Endothelial cell of umbilical vein (primary cell): ENCODE data around the gene PIP4K2B. TPM values are rescaled to one million over a fixed set of nuclear protein-coding genes. Genes with fewer than 3 reads are reported as not detected.

Experiments used
- BruUV-seq: library from RNA; stranded (reverse); fragments of 400-500 nt; replicated peaks from 2 replicates; lab custom pipeline; 2021; lab: Mats Ljungman, UMichigan
- CTCF ChIA-PET: fragments of 300-600, 350-600 bp; sonication (Branson Sonifier 250); formaldehyde crosslinking; loops from one replicate; lab custom pipeline; 2021; ENCODE audit warnings: antibody characterized with exemption, inconsistent platforms; lab: Charles Lee
- POLR2A ChIA-PET: fragments of 300-600, 350-600 bp; sonication (Branson Sonifier 250); formaldehyde crosslinking; loops from one replicate; lab custom pipeline; 2021; ENCODE audit warnings: antibody characterized with exemption, inconsistent platforms; lab: Charles Lee
- DNase-seq: peaks from one replicate; pipeline ENCODE4 v3.0.0-alpha.2; 2011; ENCODE audit warnings: low read depth, low spot score
- FAIRE-seq: peaks from 2 replicates; lab custom pipeline; 2011; peaks lifted over from hg19 to GRCh38; lab: Jason Lieb, UNC
- H2AFZ ChIP-seq: 2 replicates; pipeline ENCODE4 v1.6.0; 2012; ENCODE audit warnings: low read depth, low read length, control low read depth, inconsistent platforms
- H3K27ac ChIP-seq: 2 replicates; pipeline ENCODE4 v1.5.1; 2011; ENCODE audit warnings: low read depth, mild to moderate bottlenecking, control low read depth, low read length, moderate library complexity; ENCODE audit not compliant: insufficient read depth
- H3K27me3 ChIP-seq, 2 experiments: 2 replicates each; pipeline versions ENCODE4 v1.6.0 to v1.6.1; 2011; ENCODE audit warnings: low read length in 2 of 2, mixed read lengths in 1 of 2; ENCODE audit not compliant: control insufficient read depth in 2 of 2, insufficient read depth in 2 of 2
- H3K36me3 ChIP-seq, 2 experiments: 2 replicates in 1 of 2; 3 replicates in 1 of 2; pipeline ENCODE4 v1.5.1; 2011; ENCODE audit warnings: low read length in 2 of 2, mild to moderate bottlenecking in 1 of 2, moderate library complexity in 1 of 2; ENCODE audit not compliant: control insufficient read depth in 2 of 2, insufficient read depth in 2 of 2; ENCODE audit errors: extremely low read depth in 1 of 2
- H3K4me1 ChIP-seq: 3 replicates; pipeline ENCODE4 v1.5.1; 2011; ENCODE audit warnings: mild to moderate bottlenecking, low read length; ENCODE audit not compliant: control insufficient read depth, insufficient read depth; ENCODE audit errors: extremely low read depth
- H3K4me2 ChIP-seq: 2 replicates; pipeline ENCODE4 v1.6.1; 2011; ENCODE audit warnings: low read length, control low read depth, mixed read lengths; ENCODE audit not compliant: insufficient read depth
- H3K4me3 ChIP-seq, 3 experiments: fragments of 200-600 bp in 1 of 3; sonication (generic), shearing (Covaris generic) in 1 of 3; replicated peaks in 1 of 3; 2 replicates each; pipeline ENCODE4 v1.5.1; 2011 to 2016; ENCODE audit warnings: control low read depth in 3 of 3, low read length in 3 of 3, mild to moderate bottlenecking in 2 of 3, inconsistent platforms in 1 of 3, low read depth in 1 of 3, moderate library complexity in 1 of 3; ENCODE audit not compliant: insufficient read depth in 1 of 3
- H3K79me2 ChIP-seq: 2 replicates; pipeline ENCODE4 v1.6.0; 2012; ENCODE audit warnings: low read length, inconsistent platforms; ENCODE audit not compliant: control insufficient read depth, insufficient read depth
- H3K9ac ChIP-seq: replicated peaks from 2 replicates; pipeline ENCODE3; 2011; ENCODE audit warnings: low read length, control low read depth; ENCODE audit not compliant: insufficient read depth; ENCODE audit errors: extremely low read depth
- H3K9me1 ChIP-seq: replicated peaks from 3 replicates; pipeline ENCODE4 v1.6.0; 2011; ENCODE audit warnings: mild to moderate bottlenecking, low read length; ENCODE audit not compliant: control insufficient read depth, insufficient read depth; ENCODE audit errors: extremely low read depth
- H3K9me3 ChIP-seq: replicated peaks from 2 replicates; pipeline ENCODE4 v1.5.1; 2012; ENCODE audit warnings: low read length, inconsistent platforms; ENCODE audit not compliant: control insufficient read depth, insufficient read depth
- H4K20me1 ChIP-seq: replicated peaks from 2 replicates; pipeline ENCODE3; 2011; ENCODE audit warnings: mild to moderate bottlenecking, low read length; ENCODE audit not compliant: control insufficient read depth, insufficient read depth; ENCODE audit errors: extremely low read depth
- CTCF ChIP-seq, 2 donors: IDR thresholded peaks; 1 replicate in 1 of 2; 2 replicates in 1 of 2; pipeline ENCODE4 v1.5.1; 2011; ENCODE audit warnings: low read length in 2 of 2, mild to moderate bottlenecking in 2 of 2, moderate library complexity in 2 of 2, control low read depth in 1 of 2, inconsistent platforms in 1 of 2, low read depth in 1 of 2; ENCODE audit not compliant: insufficient read depth in 1 of 2; ENCODE audit errors: extremely low read depth in 1 of 2
- EZH2 ChIP-seq: IDR thresholded peaks from 2 replicates; pipeline ENCODE4 v1.6.1; 2012; ENCODE audit warnings: borderline replicate concordance, low read depth, mild to moderate bottlenecking, moderate library complexity, low read length, inconsistent platforms; ENCODE audit not compliant: severe bottlenecking
- FOS ChIP-seq: IDR thresholded peaks from 2 replicates; pipeline ENCODE4 v1.6.1; 2011; ENCODE audit warnings: mild to moderate bottlenecking, low read length, moderate library complexity, borderline replicate concordance; ENCODE audit not compliant: insufficient read depth
- GATA2 ChIP-seq: IDR thresholded peaks from 2 replicates; pipeline ENCODE4 v1.7.0; 2011; ENCODE audit warnings: low read depth, mild to moderate bottlenecking, moderate library complexity, mixed read lengths, low read length; ENCODE audit not compliant: insufficient read length, insufficient read depth
- JUN ChIP-seq: IDR thresholded peaks from 2 replicates; pipeline ENCODE4 v1.6.1; 2011; ENCODE audit warnings: borderline replicate concordance, low read depth; ENCODE audit not compliant: insufficient read length, insufficient read depth
- MAX ChIP-seq: IDR thresholded peaks from 2 replicates; pipeline ENCODE4 v1.6.1; 2011; ENCODE audit not compliant: insufficient read depth, insufficient read length
- MYC ChIP-seq: IDR thresholded peaks from one replicate; pipeline ENCODE4 v1.6.1; 2011; ENCODE audit warnings: mild to moderate bottlenecking, low read depth, low read length
- POLR2A ChIP-seq: IDR thresholded peaks from 2 replicates; pipeline ENCODE4 v1.6.1; 2012; ENCODE audit warnings: low read depth, mild to moderate bottlenecking, control low read depth, low read length
- POLR2AphosphoS5 ChIP-seq: IDR thresholded peaks from 2 replicates; pipeline ENCODE4 v1.6.1; 2012; ENCODE audit warnings: low read depth, mild to moderate bottlenecking, control low read depth, low read length, moderate library complexity; ENCODE audit not compliant: insufficient read depth
- dilution Hi-C: fragments of 300-500 bp; cut with MboI; formaldehyde crosslinking; loops from one replicate; pipeline ENCODE4 v1.15.0; 2019; ENCODE audit warnings: low sequenced_read_pairs; ENCODE audit not compliant: extremely low pct_ligation_motif_present
- intact Hi-C: fragments of 100-400 bp; cut with micrococcal nuclease; formaldehyde crosslinking; loops from one replicate; pipeline ENCODE4 v1.10.0; 2022
- polyA plus RNA-seq, 4 experiments: library from polyadenylated mRNA; depleted of rRNA in 3 of 4; stranded (reverse) in 3 of 4; unstranded in 1 of 4; fragments of >200 nt; gene quantifications; 2 replicates each; pipeline versions ENCODE4 v1.2.1 to v1.2.3, GENCODE V29; 2011 to 2012; ENCODE audit warnings: missing spikeins in 1 of 4
- total RNA-seq: library from RNA; stranded (reverse); gene quantifications from 2 replicates; pipeline ENCODE4 v1.2.3, GENCODE V29; 2021

The PIP4K2B gene
- total and polyA plus RNA-seq, 2 donors (not counting 3 experiments of a cell fraction or from before 2014, with no cell fraction given) = 23.1 to 48.8 TPM

- Histone ChIP-seq H3K9me3 (no peaks in the 10 kb centered on the region), H3K27ac (no peak overlapping the region), H3K9me1 (no peaks in the 10 kb centered on the region), H3K4me3 (no peak overlapping the region), H3K36me3 (peaks cover 0 to 4% of the 10 kb centered on the region in 2 experiments), H3K27me3 (no peaks in the 10 kb centered on the region), H3K4me1 (peaks cover 30% of the 10 kb centered on the region), H3K79me2 (peaks cover 3% of the 10 kb centered on the region), H2AFZ (no peak overlapping the region), H3K9ac (no peak overlapping the region), H4K20me1 (no peaks in the 10 kb centered on the region), H3K4me2 (no peak overlapping the region)
- TF ChIP-seq MAX (no peak), POLR2A (no peak), CTCF (IDR thresholded peaks at IDR 0.05; ENCODE audit: extremely low read depth in 1 of 2, insufficient read depth in 1 of 2, low read depth in 1 of 2, low read length in 2 of 2) (no peak), JUN (no peak), MYC (no peak), EZH2 (no peak), POLR2AphosphoS5 (no peak), GATA2 (no peak), FOS (no peak)
- ChIA-PET POLR2A (no interaction called here), CTCF (interaction anchor here (0.7 to 3.0 kb wide), 6 partner anchors 18 to 255 kb away, joined by 3 to 9 read pairs (median 4); no protein-coding TSS in a partner anchor)
- BruUV-seq = no TSS peak
- dilution Hi-C loops = no loop called here
- FAIRE-seq = no peak
- DNase-seq = no peak
- intact Hi-C loops = no loop called here
Measured at GRCh38 chr17:38728290-38728831, 71.0 kb downstream of the PIP4K2B start.
